GM23338 (cell line): ENCODE data around the gene PCSK5. TPM values are rescaled to one million over a fixed set of nuclear protein-coding genes. Genes with fewer than 3 reads are reported as not detected.

Source experiments
- ATAC-seq: fragments of 200-7000 bp; cut with Tn5 transposase; 3 replicates; pipeline ENCODE4 v1.9.1; 2020
- DNase-seq: peaks from one replicate; pipeline ENCODE4 v3.0.0-alpha.2; 2015; ENCODE audit warnings: low spot score
- H2AFZ ChIP-seq: fragments of 200-600 bp; sonication (generic); 2 replicates; pipeline ENCODE4 v1.8.0; 2016; ENCODE audit warnings: antibody characterized with exemption, mild to moderate bottlenecking, moderate library complexity
- H3F3A ChIP-seq: fragments of 200-600 bp; sonication (generic); replicated peaks from 2 replicates; pipeline ENCODE4 v1.8.0; 2017; ENCODE audit warnings: antibody characterized with exemption, mixed run types, low read depth
- H3K27ac ChIP-seq: fragments of 200-600 bp; sonication (generic); 2 replicates; pipeline ENCODE4 v1.6.1; 2016; ENCODE audit warnings: low read depth
- H3K27me3 ChIP-seq: fragments of 200-600 bp; sonication (generic); 2 replicates; pipeline ENCODE4 v1.8.0; 2016; ENCODE audit warnings: mild to moderate bottlenecking, mixed run types, moderate library complexity; ENCODE audit not compliant: insufficient read depth
- H3K36me3 ChIP-seq: fragments of 200-600 bp; sonication (generic); 2 replicates; pipeline ENCODE4 v1.8.0; 2016; ENCODE audit warnings: mild to moderate bottlenecking; ENCODE audit not compliant: insufficient read depth
- H3K4me1 ChIP-seq: fragments of 200-600 bp; sonication (generic); 2 replicates; pipeline ENCODE4 v1.8.0; 2016; ENCODE audit warnings: mild to moderate bottlenecking, moderate library complexity; ENCODE audit not compliant: insufficient read depth
- H3K4me2 ChIP-seq: fragments of 200-600 bp; sonication (generic); 2 replicates; pipeline ENCODE4 v1.7.1; 2017; ENCODE audit warnings: mixed run types
- H3K4me3 ChIP-seq: fragments of 200-600 bp; sonication (generic); 2 replicates; pipeline ENCODE4 v1.6.1; 2016; ENCODE audit warnings: mixed run types
- H3K79me2 ChIP-seq: fragments of 200-600 bp; sonication (generic); replicated peaks from 2 replicates; pipeline ENCODE4 v1.8.0; 2017; ENCODE audit warnings: mild to moderate bottlenecking; ENCODE audit not compliant: insufficient read depth
- H3K9me2 ChIP-seq: fragments of 200-600 bp; sonication (generic); 2 replicates; pipeline ENCODE4 v1.8.0; 2017; ENCODE audit not compliant: insufficient read depth
- H4K20me1 ChIP-seq: fragments of 200-600 bp; sonication (generic); replicated peaks from 2 replicates; pipeline ENCODE4 v1.8.0; 2017; ENCODE audit warnings: mild to moderate bottlenecking; ENCODE audit not compliant: insufficient read depth
- H3K27ac Mint-ChIP-seq: 2 replicates; pipeline ENCODE4 v1.8.0; 2020; ENCODE audit warnings: inconsistent platforms, mild to moderate bottlenecking, moderate library complexity, mixed read lengths
- H3K27me3 Mint-ChIP-seq: 3 replicates; pipeline ENCODE4 v1.8.0; 2022; ENCODE audit warnings: low read depth, mild to moderate bottlenecking, moderate library complexity, mixed read lengths, inconsistent platforms; ENCODE audit not compliant: insufficient read depth, poor library complexity
- H3K36me3 Mint-ChIP-seq: 3 replicates; pipeline ENCODE4 v1.8.0; 2021; ENCODE audit warnings: low read depth, mild to moderate bottlenecking, inconsistent platforms, moderate library complexity, mixed read lengths
- H3K4me1 Mint-ChIP-seq: 3 replicates; pipeline ENCODE4 v1.8.0; 2020; ENCODE audit warnings: mild to moderate bottlenecking, inconsistent platforms, mixed read lengths
- H3K4me3 Mint-ChIP-seq: 3 replicates; pipeline ENCODE4 v1.8.0; 2021; ENCODE audit warnings: moderate library complexity, mild to moderate bottlenecking, inconsistent platforms, mixed read lengths
- H3K9me3 Mint-ChIP-seq: 3 replicates; pipeline ENCODE4 v1.8.0; 2020; ENCODE audit warnings: moderate library complexity, mild to moderate bottlenecking, inconsistent platforms, mixed read lengths
- CREB1 ChIP-seq: fragments of 250-450 bp; sonication (Bioruptor Pico); IDR thresholded peaks from 2 replicates; pipeline ENCODE4 v1.5.0; 2020; ENCODE audit warnings: low read depth, mild to moderate bottlenecking, moderate library complexity
- EZH2 ChIP-seq: fragments of 200-600 bp; sonication (generic); IDR thresholded peaks from one replicate; pipeline ENCODE4 v1.8.0; 2017; ENCODE audit warnings: antibody characterized with exemption, mild to moderate bottlenecking, low read depth; ENCODE audit not compliant: unreplicated experiment
- EZH2phosphoT487 ChIP-seq: fragments of 200-600 bp; sonication (generic); IDR thresholded peaks from one replicate; pipeline ENCODE4 v1.8.1; 2018; ENCODE audit warnings: antibody characterized with exemption; ENCODE audit not compliant: unreplicated experiment
- JUNB ChIP-seq: IDR thresholded peaks from one replicate; pipeline ENCODE4 v1.6.1; 2016; ENCODE audit warnings: antibody characterized with exemption; ENCODE audit not compliant: unreplicated experiment
- NANOG ChIP-seq: IDR thresholded peaks from 2 replicates; pipeline ENCODE4 v1.6.1; 2016; ENCODE audit warnings: antibody characterized with exemption, borderline replicate concordance
- POLR2AphosphoS5 ChIP-seq: IDR thresholded peaks from 2 replicates; pipeline ENCODE4 v1.6.1; 2016; ENCODE audit warnings: antibody characterized with exemption, low read depth
- REST ChIP-seq: IDR thresholded peaks from one replicate; pipeline ENCODE4 v1.6.1; 2018; ENCODE audit warnings: antibody characterized with exemption; ENCODE audit not compliant: unreplicated experiment
- STAT1 ChIP-seq: IDR thresholded peaks from one replicate; pipeline ENCODE4 v1.6.1; 2016; ENCODE audit warnings: antibody characterized with exemption; ENCODE audit not compliant: unreplicated experiment
- ZNF114 ChIP-seq: fragments of 250-450 bp; sonication (Bioruptor Pico); IDR thresholded peaks from 2 replicates; pipeline ENCODE4 v1.5.0; 2020; ENCODE audit warnings: mild to moderate bottlenecking, moderate library complexity
- ZNF331 ChIP-seq: fragments of 250-450 bp; sonication (Bioruptor Pico); IDR thresholded peaks from 2 replicates; pipeline ENCODE4 v1.5.0; 2020; ENCODE audit warnings: low read depth, mild to moderate bottlenecking, moderate library complexity
- ZNF462 ChIP-seq: fragments of 250-450 bp; sonication (Bioruptor Pico); IDR thresholded peaks from 2 replicates; pipeline ENCODE4 v1.5.0; 2020; ENCODE audit warnings: mild to moderate bottlenecking, moderate library complexity
- polyA plus RNA-seq: library from polyadenylated mRNA; unstranded; fragments of >200 nt; fragmentation: Nextera tagmentation; extraction: Ambion mirVana; gene quantifications from 2 replicates; pipeline ENCODE4 v1.2.1, GENCODE V29; 2016
- total RNA-seq: library from RNA; depleted of rRNA; stranded (reverse); fragments of >200 nt; shearing (Covaris generic); gene quantifications from 2 replicates; pipeline ENCODE4 v1.2.3, GENCODE V29; 2014
- TF ChIP-seq, protein P1 (sequence below), 2 experiments: fragments of 200-600 bp in 1 of 2; sonication (generic) in 1 of 2; conservative IDR thresholded peaks; 2 replicates each; pipeline versions ENCODE4 v1.5.1 to v1.6.1; 2016 to 2017; ENCODE audit warnings: antibody characterized with exemption in 2 of 2, low read depth in 2 of 2, mild to moderate bottlenecking in 2 of 2, moderate library complexity in 1 of 2
- TF ChIP-seq, protein P2 (sequence below): IDR thresholded peaks from 2 replicates; pipeline ENCODE4 v1.6.1; 2016; ENCODE audit warnings: antibody characterized with exemption

Gene PCSK5
- total and polyA plus RNA-seq, 2 experiments from 2014 or later, result 12.3 to 34.8 TPM

DNA sequence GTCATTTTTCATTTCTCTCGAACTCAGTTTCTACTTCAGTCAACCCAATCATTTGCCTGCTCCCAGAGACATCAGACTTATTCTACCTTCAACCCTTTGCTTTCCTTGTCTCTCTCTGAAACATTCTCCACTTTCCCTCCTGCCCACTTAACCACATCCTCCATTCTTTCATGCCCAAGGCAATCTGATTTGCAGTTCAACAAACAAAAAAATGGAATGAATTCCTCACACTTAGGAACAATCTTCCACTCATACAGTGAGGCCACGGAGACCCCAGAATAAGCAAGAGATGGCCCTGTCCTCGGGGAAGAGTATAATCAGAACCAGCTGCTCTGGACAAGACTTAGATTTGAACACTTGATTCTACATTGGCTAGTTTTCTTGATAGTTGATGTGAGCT, 323.3 kb downstream of the PCSK5 start:
- Histone ChIP-seq H3K27me3 (no peaks in the 10 kb centered on the region), H2AFZ (no peak overlapping the region), H3F3A (no peaks in the 10 kb centered on the region), H3K36me3 (no peaks in the 10 kb centered on the region), H3K4me1 (peaks cover 5% of the 10 kb centered on the region; the same call in 1 of the 2 replicates), H3K4me3 (no peak overlapping the region), H3K4me2 (no peak overlapping the region), H4K20me1 (no peaks in the 10 kb centered on the region), H3K9me2 (peaks cover 7% of the 10 kb centered on the region), H3K79me2 (no peaks in the 10 kb centered on the region), H3K27ac (no peak overlapping the region)
- H3K36me3 Mint-ChIP-seq, result no peaks in the 10 kb centered on the region
- H3K4me3 Mint-ChIP-seq, result no peak overlapping the region
- H3K9me3 Mint-ChIP-seq, result no peaks in the 10 kb centered on the region
- no peak for DNase-seq
- no peaks in the 10 kb centered on the region for H3K4me1 Mint-ChIP-seq
- no peaks in the 10 kb centered on the region for H3K27me3 Mint-ChIP-seq
- no peak for ATAC-seq
- TF ChIP-seq STAT1 (no peak), REST (no peak), ZNF114 (no peak), NANOG (no peak), ZNF331 (CRISPR knock-in tag) (no peak), CREB1 (CRISPR knock-in tag) (no peak), EZH2phosphoT487 (no peak), EZH2 (no peak), JUNB (no peak), POLR2AphosphoS5 (no peak), ZNF462 (CRISPR knock-in tag) (no peak)
- TF ChIP-seq, protein P1, sequence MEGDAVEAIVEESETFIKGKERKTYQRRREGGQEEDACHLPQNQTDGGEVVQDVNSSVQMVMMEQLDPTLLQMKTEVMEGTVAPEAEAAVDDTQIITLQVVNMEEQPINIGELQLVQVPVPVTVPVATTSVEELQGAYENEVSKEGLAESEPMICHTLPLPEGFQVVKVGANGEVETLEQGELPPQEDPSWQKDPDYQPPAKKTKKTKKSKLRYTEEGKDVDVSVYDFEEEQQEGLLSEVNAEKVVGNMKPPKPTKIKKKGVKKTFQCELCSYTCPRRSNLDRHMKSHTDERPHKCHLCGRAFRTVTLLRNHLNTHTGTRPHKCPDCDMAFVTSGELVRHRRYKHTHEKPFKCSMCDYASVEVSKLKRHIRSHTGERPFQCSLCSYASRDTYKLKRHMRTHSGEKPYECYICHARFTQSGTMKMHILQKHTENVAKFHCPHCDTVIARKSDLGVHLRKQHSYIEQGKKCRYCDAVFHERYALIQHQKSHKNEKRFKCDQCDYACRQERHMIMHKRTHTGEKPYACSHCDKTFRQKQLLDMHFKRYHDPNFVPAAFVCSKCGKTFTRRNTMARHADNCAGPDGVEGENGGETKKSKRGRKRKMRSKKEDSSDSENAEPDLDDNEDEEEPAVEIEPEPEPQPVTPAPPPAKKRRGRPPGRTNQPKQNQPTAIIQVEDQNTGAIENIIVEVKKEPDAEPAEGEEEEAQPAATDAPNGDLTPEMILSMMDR (conservative IDR thresholded peaks at IDR 0.05; ENCODE audit: low read depth in 2 of 2), result no peak
- TF ChIP-seq, protein P2, sequence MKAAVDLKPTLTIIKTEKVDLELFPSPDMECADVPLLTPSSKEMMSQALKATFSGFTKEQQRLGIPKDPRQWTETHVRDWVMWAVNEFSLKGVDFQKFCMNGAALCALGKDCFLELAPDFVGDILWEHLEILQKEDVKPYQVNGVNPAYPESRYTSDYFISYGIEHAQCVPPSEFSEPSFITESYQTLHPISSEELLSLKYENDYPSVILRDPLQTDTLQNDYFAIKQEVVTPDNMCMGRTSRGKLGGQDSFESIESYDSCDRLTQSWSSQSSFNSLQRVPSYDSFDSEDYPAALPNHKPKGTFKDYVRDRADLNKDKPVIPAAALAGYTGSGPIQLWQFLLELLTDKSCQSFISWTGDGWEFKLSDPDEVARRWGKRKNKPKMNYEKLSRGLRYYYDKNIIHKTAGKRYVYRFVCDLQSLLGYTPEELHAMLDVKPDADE, result no peak
- no peak overlapping the region for H3K27ac Mint-ChIP-seq
